ENCODE measurements around the gene AHCY. TPM values are rescaled to one million over a fixed set of nuclear protein-coding genes. Genes with fewer than 3 reads are reported as not detected.

The AHCY gene
- total RNA-seq, 1 donor from 2014 or later, result 59.6 TPM

- no peak overlapping the region for H3K27ac ChIP-seq
- no peaks in the 10 kb centered on the region for H3K27me3 ChIP-seq
- ATAC-seq (no peak), DNase-seq (no peak)
- no peak for TF ChIP-seq CTCF (IDR thresholded peaks at IDR 0.05)
- peaks cover 30% of the 10 kb centered on the region for H3K36me3 ChIP-seq
- H3K4me3 ChIP-seq, result no peak overlapping the region
- H3K4me1 ChIP-seq, result peaks cover 6% of the 10 kb centered on the region
- H3K9me3 ChIP-seq, result no peaks in the 10 kb centered on the region
- intact Hi-C loops (cut with DNase I), result no loop called here
Observed at GRCh38 chr20:34296468-34296867, 6.7 kb downstream of the AHCY start.

- H3K36me3 ChIP-seq, result peaks cover 42% of the 10 kb centered on the region
- no peaks in the 10 kb centered on the region for H3K27me3 ChIP-seq
- no peak for TF ChIP-seq CTCF (IDR thresholded peaks at IDR 0.05)
- no peak overlapping the region for H3K4me3 ChIP-seq
- no peaks in the 10 kb centered on the region for H3K9me3 ChIP-seq
- H3K4me1 ChIP-seq, result no peaks in the 10 kb centered on the region
- intact Hi-C loops (cut with DNase I), result no loop called here
- DNase-seq, result no peak
- ATAC-seq, result no peak
- no peak overlapping the region for H3K27ac ChIP-seq
Observed at GRCh38 chr20:34295284-34295683, 7.9 kb downstream of the AHCY start.

- Histone ChIP-seq H3K9me3 (no peaks in the 10 kb centered on the region), H3K4me1 (no peaks in the 10 kb centered on the region), H3K4me3 (no peak overlapping the region), H3K36me3 (peaks cover 47% of the 10 kb centered on the region), H3K27me3 (no peaks in the 10 kb centered on the region), H3K27ac (no peak overlapping the region)
- DNase-seq (no peak), ATAC-seq (no peak)
- intact Hi-C loops (cut with DNase I), result no loop called here
- no peak for TF ChIP-seq CTCF (IDR thresholded peaks at IDR 0.05)
Observed at GRCh38 chr20:34294563-34294962, 8.6 kb downstream of the AHCY start.

- Histone ChIP-seq H3K4me1 (no peaks in the 10 kb centered on the region), H3K27ac (no peak overlapping the region), H3K4me3 (no peak overlapping the region), H3K36me3 (peaks cover 47% of the 10 kb centered on the region), H3K9me3 (no peaks in the 10 kb centered on the region), H3K27me3 (no peaks in the 10 kb centered on the region)
- TF ChIP-seq CTCF (IDR thresholded peaks at IDR 0.05), result no peak
- ATAC-seq (peak; percentile 42), DNase-seq (no peak)
- intact Hi-C loops (cut with DNase I), result no loop called here
Observed at GRCh38 chr20:34293589-34293988, 9.6 kb downstream of the AHCY start.

- no peaks in the 10 kb centered on the region for H3K9me3 ChIP-seq
- TF ChIP-seq CTCF (IDR thresholded peaks at IDR 0.05), result no peak
- intact Hi-C loops (cut with DNase I), result no loop called here
- H3K36me3 ChIP-seq, result peaks cover 50% of the 10 kb centered on the region
- H3K27me3 ChIP-seq, result no peaks in the 10 kb centered on the region
- H3K4me1 ChIP-seq, result no peaks in the 10 kb centered on the region
- DNase-seq (no peak), ATAC-seq (no peak)
- H3K27ac ChIP-seq, result no peak overlapping the region
- no peak overlapping the region for H3K4me3 ChIP-seq
Observed at GRCh38 chr20:34293119-34293518, 10.0 kb downstream of the AHCY start.

- DNase-seq, result no peak
- ATAC-seq, result no peak
- intact Hi-C loops (cut with DNase I), result no loop called here
- Histone ChIP-seq H3K36me3 (peaks cover 56% of the 10 kb centered on the region), H3K9me3 (no peaks in the 10 kb centered on the region), H3K4me1 (no peaks in the 10 kb centered on the region), H3K27me3 (no peaks in the 10 kb centered on the region), H3K4me3 (no peak overlapping the region), H3K27ac (no peak overlapping the region)
- no peak for TF ChIP-seq CTCF (IDR thresholded peaks at IDR 0.05)
Observed at GRCh38 chr20:34292496-34292895, 10.7 kb downstream of the AHCY start.
